Measurements from ENCODE around the gene IPO9.

GRCh38 chr1:201889090-201889968 is 60.4 kb downstream of the IPO9 start:
- TF ChIP-seq REST (IDR thresholded peaks at IDR 0.05; ENCODE audit: low read depth), result no peak
- TF ChIP-seq POLR2A (IDR thresholded peaks at IDR 0.05; ENCODE audit: borderline replicate concordance, extremely low read depth, insufficient read depth, insufficient read length), result no peak
- no peak for TF ChIP-seq CTCF (IDR thresholded peaks at IDR 0.05 in 2 of 3, conservative IDR thresholded peaks at IDR 0.05 in 1 of 3; ENCODE audit: borderline replicate concordance in 1 of 3, insufficient read depth in 1 of 3, low read depth in 2 of 3, low read length in 2 of 3)
- TF ChIP-seq POLR2AphosphoS5 (IDR thresholded peaks at IDR 0.05; ENCODE audit: low read depth, low read length), result no peak
- TF ChIP-seq MAX (IDR thresholded peaks at IDR 0.05), result no peak
- no peak for TF ChIP-seq EZH2phosphoT487 (IDR thresholded peaks at IDR 0.05; ENCODE audit: borderline replicate concordance)
- no peak for TF ChIP-seq SP1 (IDR thresholded peaks at IDR 0.05; ENCODE audit: low read depth)
- TF ChIP-seq FOSL1 (IDR thresholded peaks at IDR 0.05; ENCODE audit: low read depth), result no peak
- no peak for TF ChIP-seq ZNF274 (IDR thresholded peaks at IDR 0.05; ENCODE audit: low read depth, low read length)
- no peak for TF ChIP-seq SIN3A (IDR thresholded peaks at IDR 0.05; ENCODE audit: low read depth)
